WI38 (cell line): ENCODE results near the gene SFXN5.

Source experiments
- H3K4me3 ChIP-seq: 2 replicates; pipeline ENCODE4 v1.5.1; 2011; ENCODE audit warnings: low read depth, mild to moderate bottlenecking, control low read depth, low read length
- TF ChIP-seq, protein P1 (sequence below): IDR thresholded peaks from 2 replicates; pipeline ENCODE4 v1.5.1; 2012; ENCODE audit warnings: low read depth, mild to moderate bottlenecking, control low read depth, low read length

SFXN5 gene

DNA sequence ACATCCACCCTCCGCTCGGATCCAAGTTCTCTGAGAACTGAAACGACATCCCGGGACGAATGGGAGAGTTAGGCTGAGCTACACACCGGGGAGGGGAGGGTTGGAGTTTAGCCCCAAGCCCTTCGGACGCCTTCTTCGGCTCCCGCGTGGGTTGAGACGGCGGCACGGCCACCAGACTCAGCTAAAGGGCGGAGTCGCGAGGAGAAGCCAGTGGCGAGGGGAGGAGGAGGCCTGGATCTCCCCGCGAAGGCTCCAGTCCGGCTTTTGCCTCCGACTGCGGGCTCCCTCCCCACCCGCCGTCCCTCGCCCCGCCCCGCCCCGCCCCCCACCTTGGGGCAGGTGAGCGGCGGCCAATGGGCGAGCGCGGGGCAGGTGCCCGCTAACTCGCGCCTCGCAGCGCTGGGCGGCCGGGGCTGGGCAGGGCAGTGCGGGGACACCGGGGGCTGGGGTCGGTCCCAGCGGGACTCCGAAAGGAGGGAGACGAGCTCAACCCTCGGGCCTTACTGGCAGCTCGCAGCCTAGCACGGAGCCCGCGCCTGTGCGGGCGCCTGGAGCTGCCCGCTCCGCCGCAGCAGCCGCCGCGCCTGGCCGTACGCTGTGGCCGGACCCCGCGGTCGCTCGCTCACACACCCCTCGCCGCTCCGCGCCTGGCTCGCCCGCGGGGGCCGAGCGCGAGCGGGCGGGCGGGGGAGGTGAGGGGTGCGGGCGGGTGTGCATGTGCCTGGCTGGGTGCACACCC lies 154.2 kb downstream of the SFXN5 start, which contains the start of gene EMX1:
TSS of gene EMX1 (plus strand) at position 382 of the 739 bp plus-strand sequence. CDS start at position 716, 334 bp downstream.
- no peak within 1 kb of the TSS for H3K4me3 ChIP-seq

DNA sequence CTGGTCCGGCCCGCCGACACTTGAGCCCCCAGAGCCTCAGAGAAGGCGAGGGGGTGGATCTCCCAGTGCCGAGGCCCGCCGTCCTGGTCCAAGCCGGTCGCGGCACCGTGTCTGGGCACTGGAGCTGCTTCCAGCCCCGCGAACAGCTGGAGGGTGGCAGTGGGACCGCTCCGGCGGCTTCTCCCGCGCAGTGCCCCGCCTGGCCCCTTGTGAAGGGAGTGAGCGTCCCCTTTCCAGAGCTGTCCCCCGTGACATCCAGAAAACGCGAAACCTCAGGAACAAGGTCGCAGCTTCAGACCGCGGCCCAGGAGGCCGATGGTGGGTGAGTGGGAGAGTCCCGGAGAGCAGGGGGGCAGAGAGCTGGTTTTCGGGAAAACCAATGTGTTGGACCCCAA lies 154.8 kb downstream of the SFXN5 start:
- TF ChIP-seq, protein P1, sequence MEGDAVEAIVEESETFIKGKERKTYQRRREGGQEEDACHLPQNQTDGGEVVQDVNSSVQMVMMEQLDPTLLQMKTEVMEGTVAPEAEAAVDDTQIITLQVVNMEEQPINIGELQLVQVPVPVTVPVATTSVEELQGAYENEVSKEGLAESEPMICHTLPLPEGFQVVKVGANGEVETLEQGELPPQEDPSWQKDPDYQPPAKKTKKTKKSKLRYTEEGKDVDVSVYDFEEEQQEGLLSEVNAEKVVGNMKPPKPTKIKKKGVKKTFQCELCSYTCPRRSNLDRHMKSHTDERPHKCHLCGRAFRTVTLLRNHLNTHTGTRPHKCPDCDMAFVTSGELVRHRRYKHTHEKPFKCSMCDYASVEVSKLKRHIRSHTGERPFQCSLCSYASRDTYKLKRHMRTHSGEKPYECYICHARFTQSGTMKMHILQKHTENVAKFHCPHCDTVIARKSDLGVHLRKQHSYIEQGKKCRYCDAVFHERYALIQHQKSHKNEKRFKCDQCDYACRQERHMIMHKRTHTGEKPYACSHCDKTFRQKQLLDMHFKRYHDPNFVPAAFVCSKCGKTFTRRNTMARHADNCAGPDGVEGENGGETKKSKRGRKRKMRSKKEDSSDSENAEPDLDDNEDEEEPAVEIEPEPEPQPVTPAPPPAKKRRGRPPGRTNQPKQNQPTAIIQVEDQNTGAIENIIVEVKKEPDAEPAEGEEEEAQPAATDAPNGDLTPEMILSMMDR = no peak
- no peak overlapping the region for H3K4me3 ChIP-seq

More for the DNA sequence above, 154.2 kb downstream of the SFXN5 start, which contains the start of gene EMX1:
- TF ChIP-seq, protein P1 = no peak

DNA sequence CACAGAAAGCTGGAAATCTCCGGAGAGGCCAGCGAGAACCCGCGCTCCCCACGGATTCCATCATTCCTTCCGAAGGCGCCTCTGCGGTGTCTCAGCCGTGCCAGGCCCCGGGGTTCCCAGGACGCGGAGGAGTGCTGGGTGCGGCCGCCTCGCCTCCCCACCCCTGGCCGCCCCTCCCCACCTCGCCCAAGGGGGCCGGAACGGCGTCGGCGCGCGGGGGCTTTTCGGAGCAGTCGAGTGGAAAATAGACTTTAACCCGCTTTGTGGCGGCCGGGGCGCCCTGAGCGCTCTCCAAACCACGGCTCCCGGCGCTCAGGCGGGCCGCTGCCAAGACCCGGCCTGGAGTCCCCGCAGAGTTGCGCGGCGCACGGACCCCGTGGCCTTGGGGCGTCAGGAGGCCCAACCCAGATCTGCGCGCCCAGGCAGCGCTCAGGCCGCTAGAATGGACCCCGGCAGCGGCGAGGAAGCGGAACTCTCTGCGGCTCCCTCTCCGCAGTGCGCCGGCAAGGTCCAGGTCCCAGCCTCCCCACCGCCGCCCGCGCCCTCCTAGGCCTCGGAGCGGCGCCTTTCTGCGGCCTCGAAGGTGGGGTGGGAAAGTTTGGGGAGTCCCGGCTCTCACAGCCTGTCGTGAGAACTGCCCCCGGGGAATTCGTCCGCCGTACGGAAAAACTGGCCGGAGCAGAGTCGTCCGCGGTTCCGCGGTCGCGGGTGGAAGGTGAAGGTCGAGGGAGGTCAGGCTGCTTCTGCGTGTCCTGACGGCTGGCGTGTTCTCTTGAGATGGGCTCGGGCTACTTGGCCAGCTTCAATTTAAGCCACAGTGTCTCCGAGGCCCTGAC lies 155.4 kb downstream of the SFXN5 start:
- no peak overlapping the region for H3K4me3 ChIP-seq
- TF ChIP-seq, protein P1 = no peak

DNA sequence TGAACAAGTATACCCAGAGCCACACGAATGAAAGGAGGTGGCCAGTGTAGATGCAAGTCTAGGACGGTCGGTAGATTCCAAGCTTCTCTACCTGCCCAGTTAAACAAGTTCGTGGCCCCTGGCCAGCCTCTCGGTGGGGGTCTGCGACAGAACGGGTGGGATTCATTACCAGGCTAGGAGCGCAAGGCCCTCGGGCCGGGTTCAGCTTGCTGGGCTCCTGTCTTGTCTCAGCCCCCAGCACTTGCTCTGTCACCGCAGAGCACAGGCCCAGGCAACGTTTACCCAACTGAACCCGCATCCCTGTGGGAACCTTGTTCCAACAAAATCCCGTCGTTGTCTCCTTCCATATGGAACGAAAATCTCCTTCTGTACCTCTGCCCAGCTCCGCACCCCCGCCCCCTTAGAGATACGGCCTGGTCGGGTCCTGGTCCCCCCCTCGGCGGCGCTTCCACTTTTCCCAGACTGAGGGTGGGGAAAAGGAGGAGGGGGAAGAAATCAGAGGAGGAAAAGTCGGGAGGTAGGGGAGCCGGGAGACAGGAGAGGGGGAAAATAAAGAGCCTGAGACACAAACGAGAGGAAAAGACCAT lies 156.1 kb downstream of the SFXN5 start:
- TF ChIP-seq, protein P1 = no peak
- H3K4me3 ChIP-seq = no peak overlapping the region

DNA sequence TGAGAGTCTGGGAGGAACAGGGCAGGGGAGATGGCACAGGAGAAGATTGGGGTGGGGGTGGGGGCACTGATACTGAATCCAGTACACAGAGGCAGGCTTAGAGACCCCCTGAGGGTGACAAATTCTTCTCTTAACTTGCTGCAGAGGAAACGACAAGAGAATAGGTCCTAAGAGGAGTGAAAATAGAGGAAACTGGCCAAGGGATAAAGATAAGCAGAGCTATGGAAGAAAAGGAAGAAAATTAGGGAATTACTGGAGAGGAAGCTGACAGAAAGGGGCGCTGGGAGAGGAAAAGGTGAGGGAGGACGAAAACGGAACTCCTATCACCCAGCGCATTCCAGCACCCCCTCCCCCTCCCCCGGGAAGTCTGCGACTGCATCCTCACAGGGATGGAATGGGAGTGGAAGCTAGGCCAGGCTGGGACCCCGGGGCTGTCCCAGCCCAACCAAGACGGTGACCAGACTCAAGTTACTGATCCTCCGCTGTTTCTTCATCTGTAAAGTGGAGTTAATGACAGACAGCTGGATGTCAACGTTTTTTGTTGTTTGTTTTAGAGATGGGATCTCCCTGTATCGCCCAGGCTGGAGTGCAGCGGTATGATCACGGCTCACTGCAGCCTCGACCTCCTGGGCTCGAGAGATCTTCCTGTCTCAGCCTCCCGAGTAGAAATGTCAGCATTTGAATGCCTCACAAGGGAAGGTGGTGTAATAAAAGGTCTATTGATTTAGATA lies 156.8 kb downstream of the SFXN5 start:
- H3K4me3 ChIP-seq = no peak overlapping the region
- TF ChIP-seq, protein P1 = no peak

GRCh38 chr2:72914206-72914559 lies 157.3 kb downstream of the SFXN5 start:
- no peak overlapping the region for H3K4me3 ChIP-seq
- TF ChIP-seq, protein P1 = no peak
